ENCODE results near the gene PUS7. TPM values are rescaled to one million over a fixed set of nuclear protein-coding genes. Genes with fewer than 3 reads are reported as not detected.
"Not testable (repeated sequence)": the region's sequence is repeated elsewhere in the genome, so short reads cannot be mapped to it uniquely, and the experiment has no call there.

Gene PUS7
- total and polyA plus RNA-seq, 4 donors: 3.4 to 17.2 (median 5.0) TPM

DNA sequence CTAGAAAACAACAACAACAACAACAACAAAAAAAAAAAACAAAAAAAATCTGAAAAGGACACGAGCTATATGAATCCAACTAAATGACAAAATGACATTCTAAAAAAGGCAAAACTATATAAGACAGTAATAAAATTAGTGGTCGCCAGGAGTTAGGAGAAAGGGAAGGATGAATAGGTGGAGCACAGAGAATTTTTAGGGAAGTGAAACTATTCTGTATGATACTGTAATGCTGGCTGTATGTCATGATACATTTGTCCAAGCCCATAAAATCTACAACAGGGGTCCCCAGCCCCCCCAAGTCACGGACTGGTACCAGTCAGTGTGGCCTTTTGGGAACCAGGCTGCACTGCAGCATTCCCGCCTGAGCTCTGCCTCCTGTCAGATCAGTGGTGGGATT is 2.8 kb upstream of the PUS7 start:
- Histone ChIP-seq H3K36me3 (ENCODE audit: control insufficient read depth in 4 of 4, insufficient read depth in 3 of 4, low read depth in 1 of 4, low read length in 3 of 4) (no peaks in the 10 kb centered on the region), H3K9me3 (ENCODE audit: control insufficient read depth in 4 of 4, low read length in 3 of 4) (no peaks in the 10 kb centered on the region), H3K4me3 (ENCODE audit: low read depth in 1 of 3, low read length in 3 of 3) (no peak overlapping the region), H3K27ac (ENCODE audit: low read depth in 1 of 2, low read length in 2 of 2) (no peak overlapping the region), H3K9ac (ENCODE audit: low read depth in 1 of 2, low read length in 2 of 2) (no peak overlapping the region), H3K4me1 (ENCODE audit: control insufficient read depth in 4 of 4, insufficient read depth in 4 of 4, low read length in 3 of 4) (peaks cover 5 to 10% (median 8%) of the 10 kb centered on the region in 4 donors), H3K27me3 (ENCODE audit: control insufficient read depth in 4 of 4, insufficient read depth in 4 of 4, low read length in 3 of 4) (no peaks in the 10 kb centered on the region)
- DNase-seq (ENCODE audit: low spot score): no peak
- 87% methylated on average over 4 of the region's 4 CpGs for WGBS
- no peak for TF ChIP-seq HNF4G (IDR thresholded peaks at IDR 0.05)
- no peak for TF ChIP-seq YY1 (IDR thresholded peaks at IDR 0.05)
- TF ChIP-seq SP1 (IDR thresholded peaks at IDR 0.05): no peak
- TF ChIP-seq FOXA1 (IDR thresholded peaks at IDR 0.05): no peak
- TF ChIP-seq HNF4A (conservative IDR thresholded peaks at IDR 0.05): no peak
- no peak for TF ChIP-seq GABPA (IDR thresholded peaks at IDR 0.05 in 1 of 2, conservative IDR thresholded peaks at IDR 0.05 in 1 of 2)
- TF ChIP-seq, protein P1, sequence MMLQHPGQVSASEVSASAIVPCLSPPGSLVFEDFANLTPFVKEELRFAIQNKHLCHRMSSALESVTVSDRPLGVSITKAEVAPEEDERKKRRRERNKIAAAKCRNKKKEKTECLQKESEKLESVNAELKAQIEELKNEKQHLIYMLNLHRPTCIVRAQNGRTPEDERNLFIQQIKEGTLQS (IDR thresholded peaks at IDR 0.05): no peak
- TF ChIP-seq, protein P2, sequence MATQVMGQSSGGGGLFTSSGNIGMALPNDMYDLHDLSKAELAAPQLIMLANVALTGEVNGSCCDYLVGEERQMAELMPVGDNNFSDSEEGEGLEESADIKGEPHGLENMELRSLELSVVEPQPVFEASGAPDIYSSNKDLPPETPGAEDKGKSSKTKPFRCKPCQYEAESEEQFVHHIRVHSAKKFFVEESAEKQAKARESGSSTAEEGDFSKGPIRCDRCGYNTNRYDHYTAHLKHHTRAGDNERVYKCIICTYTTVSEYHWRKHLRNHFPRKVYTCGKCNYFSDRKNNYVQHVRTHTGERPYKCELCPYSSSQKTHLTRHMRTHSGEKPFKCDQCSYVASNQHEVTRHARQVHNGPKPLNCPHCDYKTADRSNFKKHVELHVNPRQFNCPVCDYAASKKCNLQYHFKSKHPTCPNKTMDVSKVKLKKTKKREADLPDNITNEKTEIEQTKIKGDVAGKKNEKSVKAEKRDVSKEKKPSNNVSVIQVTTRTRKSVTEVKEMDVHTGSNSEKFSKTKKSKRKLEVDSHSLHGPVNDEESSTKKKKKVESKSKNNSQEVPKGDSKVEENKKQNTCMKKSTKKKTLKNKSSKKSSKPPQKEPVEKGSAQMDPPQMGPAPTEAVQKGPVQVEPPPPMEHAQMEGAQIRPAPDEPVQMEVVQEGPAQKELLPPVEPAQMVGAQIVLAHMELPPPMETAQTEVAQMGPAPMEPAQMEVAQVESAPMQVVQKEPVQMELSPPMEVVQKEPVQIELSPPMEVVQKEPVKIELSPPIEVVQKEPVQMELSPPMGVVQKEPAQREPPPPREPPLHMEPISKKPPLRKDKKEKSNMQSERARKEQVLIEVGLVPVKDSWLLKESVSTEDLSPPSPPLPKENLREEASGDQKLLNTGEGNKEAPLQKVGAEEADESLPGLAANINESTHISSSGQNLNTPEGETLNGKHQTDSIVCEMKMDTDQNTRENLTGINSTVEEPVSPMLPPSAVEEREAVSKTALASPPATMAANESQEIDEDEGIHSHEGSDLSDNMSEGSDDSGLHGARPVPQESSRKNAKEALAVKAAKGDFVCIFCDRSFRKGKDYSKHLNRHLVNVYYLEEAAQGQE (IDR thresholded peaks at IDR 0.05): no peak
- TF ChIP-seq TAF1 (conservative IDR thresholded peaks at IDR 0.05): no peak
- no peak for TF ChIP-seq EGR1 (IDR thresholded peaks at IDR 0.05; ENCODE audit: low read depth in 2 of 2)

DNA sequence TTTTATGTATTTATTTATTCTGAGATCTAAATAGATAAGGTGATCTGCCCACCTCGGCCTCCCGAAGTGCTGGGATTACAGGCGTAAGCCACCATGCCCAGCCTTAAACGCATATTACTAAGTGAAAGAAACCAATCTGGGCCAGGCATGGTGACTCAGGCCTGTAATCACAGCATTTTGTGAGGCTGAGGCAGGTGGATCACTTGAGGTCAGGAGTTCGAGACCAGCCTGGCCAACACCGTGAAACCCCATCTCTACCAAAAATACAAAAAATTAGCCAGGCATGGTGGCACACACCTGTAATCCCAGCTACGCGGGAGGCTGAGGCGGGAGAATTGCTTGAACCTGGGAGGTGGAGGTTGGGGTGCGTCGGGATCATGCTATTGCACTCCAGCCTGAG is 2.4 kb upstream of the PUS7 start:
- not testable (repeated sequence) for H3K27ac ChIP-seq (ENCODE audit: low read depth in 1 of 2, low read length in 2 of 2); H3K36me3 ChIP-seq (ENCODE audit: control insufficient read depth in 4 of 4, insufficient read depth in 3 of 4, low read depth in 1 of 4, low read length in 3 of 4); H3K9me3 ChIP-seq (ENCODE audit: control insufficient read depth in 4 of 4, low read length in 3 of 4); DNase-seq (ENCODE audit: low spot score); H3K27me3 ChIP-seq (ENCODE audit: control insufficient read depth in 4 of 4, insufficient read depth in 4 of 4, low read length in 3 of 4); H3K9ac ChIP-seq (ENCODE audit: low read depth in 1 of 2, low read length in 2 of 2); H3K4me3 ChIP-seq (ENCODE audit: low read depth in 1 of 3, low read length in 3 of 3)
- peaks cover 5 to 10% (median 8%) of the 10 kb centered on the region in 4 donors for H3K4me1 ChIP-seq (ENCODE audit: control insufficient read depth in 4 of 4, insufficient read depth in 4 of 4, low read length in 3 of 4)
- WGBS: 96% methylated on average over 11 of the region's 11 CpGs

DNA sequence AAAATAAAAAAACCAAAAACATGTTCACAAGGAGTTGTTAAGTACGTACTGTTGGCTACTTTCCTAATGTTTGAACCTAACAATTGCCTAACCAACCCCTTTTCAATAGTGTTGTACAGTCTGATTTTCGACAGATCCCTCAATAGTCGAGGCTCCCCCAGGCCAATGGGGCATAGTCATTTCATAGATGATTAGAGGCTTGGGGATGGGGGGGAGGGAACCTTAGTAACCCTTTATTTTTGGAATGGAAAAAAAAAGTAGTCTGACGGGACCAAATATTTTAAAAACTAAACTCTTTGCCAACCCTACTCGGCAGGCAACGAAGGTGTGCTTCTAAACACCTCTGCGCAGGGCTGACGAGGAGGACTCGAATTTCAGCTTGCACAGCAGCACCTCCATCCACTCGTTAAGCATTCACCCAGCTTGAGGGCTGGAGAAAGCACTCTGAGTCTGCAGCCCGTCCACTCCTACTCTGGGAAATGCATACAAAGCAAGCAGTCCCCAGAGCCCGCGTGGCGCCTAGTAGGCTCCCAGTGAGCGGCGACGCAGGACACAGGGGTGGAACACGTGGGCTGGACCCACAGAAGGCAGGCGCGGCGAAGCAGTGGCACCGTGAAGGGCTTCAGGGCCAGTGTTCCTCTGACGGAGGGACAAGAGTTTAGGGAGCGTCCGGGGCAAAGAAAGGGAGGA is 899 bp downstream of the PUS7 start:
- peak; percentile 61 for DNase-seq (ENCODE audit: low spot score)
- Histone ChIP-seq H3K36me3 (ENCODE audit: control insufficient read depth in 4 of 4, insufficient read depth in 3 of 4, low read depth in 1 of 4, low read length in 3 of 4) (peaks cover 0 to 2% (median 0%) of the 10 kb centered on the region in 4 donors), H3K4me3 (ENCODE audit: low read depth in 1 of 3, low read length in 3 of 3) (peak overlapping the region; percentile 45 to 92 (median 86)), H3K27ac (ENCODE audit: low read depth in 1 of 2, low read length in 2 of 2) (peak overlapping the region; percentile 77 to 92), H3K9ac (ENCODE audit: low read depth in 1 of 2, low read length in 2 of 2) (peak overlapping the region; percentile 22 to 44), H3K9me3 (ENCODE audit: control insufficient read depth in 4 of 4, low read length in 3 of 4) (no peaks in the 10 kb centered on the region), H3K4me1 (ENCODE audit: control insufficient read depth in 4 of 4, insufficient read depth in 4 of 4, low read length in 3 of 4) (peaks cover 5 to 10% (median 8%) of the 10 kb centered on the region in 4 donors), H3K27me3 (ENCODE audit: control insufficient read depth in 4 of 4, insufficient read depth in 4 of 4, low read length in 3 of 4) (no peaks in the 10 kb centered on the region)
- no peak for TF ChIP-seq FOXA2 (IDR thresholded peaks at IDR 0.05)
- TF ChIP-seq, protein P3, sequence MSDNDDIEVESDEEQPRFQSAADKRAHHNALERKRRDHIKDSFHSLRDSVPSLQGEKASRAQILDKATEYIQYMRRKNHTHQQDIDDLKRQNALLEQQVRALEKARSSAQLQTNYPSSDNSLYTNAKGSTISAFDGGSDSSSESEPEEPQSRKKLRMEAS (IDR thresholded peaks at IDR 0.05): peak; percentile 83
- no peak for TF ChIP-seq TAF1 (conservative IDR thresholded peaks at IDR 0.05)
- no peak for TF ChIP-seq HNF4A (conservative IDR thresholded peaks at IDR 0.05)
- 7% methylated on average over 25 of the region's 25 CpGs for WGBS

DNA sequence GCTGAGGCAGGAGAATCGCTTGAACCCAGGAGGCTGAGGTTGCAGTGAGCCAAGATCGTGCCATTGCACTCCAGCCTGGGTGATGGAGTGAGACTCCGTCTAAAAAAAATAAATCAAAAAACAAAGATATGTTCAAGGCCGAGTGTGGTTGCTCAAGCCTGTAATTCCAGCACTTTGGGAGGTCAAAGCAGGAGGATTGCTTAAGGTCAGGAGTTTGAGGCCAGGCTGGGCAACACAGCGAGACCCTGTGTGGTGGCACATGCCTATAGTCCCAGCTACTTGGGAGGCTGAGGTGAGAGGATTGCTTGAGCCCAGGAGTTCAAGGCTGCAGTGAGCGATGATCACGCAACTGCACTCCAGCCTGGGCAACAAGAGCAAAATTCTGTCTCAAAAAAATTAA is 1.5 kb downstream of the PUS7 start:
- WGBS: 96% methylated on average over 7 of the region's 7 CpGs
- H3K27ac ChIP-seq (ENCODE audit: low read depth in 1 of 2, low read length in 2 of 2); DNase-seq (ENCODE audit: low spot score); H3K9me3 ChIP-seq (ENCODE audit: control insufficient read depth in 4 of 4, low read length in 3 of 4); H3K4me3 ChIP-seq (ENCODE audit: low read depth in 1 of 3, low read length in 3 of 3); H3K36me3 ChIP-seq (ENCODE audit: control insufficient read depth in 4 of 4, insufficient read depth in 3 of 4, low read depth in 1 of 4, low read length in 3 of 4); H3K9ac ChIP-seq (ENCODE audit: low read depth in 1 of 2, low read length in 2 of 2); H3K27me3 ChIP-seq (ENCODE audit: control insufficient read depth in 4 of 4, insufficient read depth in 4 of 4, low read length in 3 of 4): not testable (repeated sequence)
- H3K4me1 ChIP-seq (ENCODE audit: control insufficient read depth in 4 of 4, insufficient read depth in 4 of 4, low read length in 3 of 4): peaks cover 5 to 10% (median 8%) of the 10 kb centered on the region in 4 donors

Measured in liver (tissue), 9 donors.